ENCODE data around the gene NOLC1. TPM values are rescaled to one million over a fixed set of nuclear protein-coding genes. Genes with fewer than 3 reads are reported as not detected.
"Not testable (repeated sequence)": the region's sequence is repeated elsewhere in the genome, so short reads cannot be mapped to it uniquely, and the experiment has no call there.

NOLC1 gene
- total RNA-seq, 4 donors from 2014 or later = 38.6 to 90.6 (median 83.4) TPM

GRCh38 chr10:102185811-102186527 lies 33.8 kb downstream of the NOLC1 start:
- H3K4me3 ChIP-seq = no peak overlapping the region
- intact Hi-C loops (cut with DNase I) = no loop called here
- H3K9me3 ChIP-seq = no peaks in the 10 kb centered on the region
- no peaks in the 10 kb centered on the region for H3K27me3 ChIP-seq
- no peaks in the 10 kb centered on the region for H3K36me3 ChIP-seq
- H3K27ac ChIP-seq = peak overlapping the region in 2 of 4 donors; percentile 17 to 31
- H3K4me1 ChIP-seq = peaks cover 0 to 9% (median 8%) of the 10 kb centered on the region in 3 donors
- TF ChIP-seq POLR2A (IDR thresholded peaks at IDR 0.05) (no peak), CTCF (IDR thresholded peaks at IDR 0.05) (no peak)
- no peak for DNase-seq
- WGBS, 2 donors = 63 to 69% methylated on average over 8 to 12 of the region's 15 CpGs

DNA sequence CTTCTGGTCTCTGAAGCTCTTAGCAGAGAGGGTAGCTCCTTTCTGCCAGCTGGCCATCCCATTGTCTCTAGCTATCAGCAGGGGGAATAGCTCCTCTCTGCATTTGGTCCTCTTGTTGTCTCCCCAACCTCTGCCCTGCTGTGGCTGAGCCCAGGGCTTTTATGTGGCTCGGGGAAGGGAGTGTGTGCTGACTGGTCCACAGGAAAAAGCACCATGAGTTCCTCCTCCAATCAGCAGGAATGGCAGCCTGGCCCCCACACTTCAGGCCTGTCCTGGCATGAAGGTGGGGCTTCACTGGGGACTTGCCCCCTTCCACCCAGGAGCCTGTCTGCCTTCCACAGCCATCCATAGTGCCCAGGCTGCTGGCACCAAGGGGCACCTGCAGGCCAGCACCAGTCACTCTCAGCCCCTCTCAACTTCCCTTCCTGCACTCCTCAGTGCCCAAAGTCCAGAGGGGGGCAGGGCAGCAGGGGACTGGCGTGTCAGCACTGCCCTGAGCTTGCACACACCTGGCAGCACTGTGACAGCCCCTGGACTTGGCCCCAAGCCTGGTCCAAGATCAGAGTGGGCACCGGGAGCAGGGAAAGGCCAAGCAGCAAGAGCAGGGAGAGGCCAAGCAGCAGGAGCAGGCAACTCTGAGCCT lies 36.2 kb downstream of the NOLC1 start:
- Histone ChIP-seq H3K4me1 (peaks cover 0 to 9% (median 8%) of the 10 kb centered on the region in 3 donors), H3K4me3 (no peak overlapping the region), H3K9me3 (no peaks in the 10 kb centered on the region), H3K27ac (no peak overlapping the region), H3K27me3 (no peaks in the 10 kb centered on the region), H3K36me3 (no peaks in the 10 kb centered on the region)
- intact Hi-C loops (cut with DNase I) = no loop called here
- WGBS, 2 donors = 20% methylated on average over 1 of the region's 3 CpGs; no CpG with 5 or more reads in 1 of the 2 donors
- DNase-seq = no peak
- no peak for TF ChIP-seq CTCF (IDR thresholded peaks at IDR 0.05)
- no peak for TF ChIP-seq POLR2A (IDR thresholded peaks at IDR 0.05)

GRCh38 chr10:102188941-102189898 lies 37.0 kb downstream of the NOLC1 start:
- peak overlapping the region in 1 of 4 donors; percentile 34 for H3K27ac ChIP-seq
- DNase-seq = not testable (repeated sequence)

DNA sequence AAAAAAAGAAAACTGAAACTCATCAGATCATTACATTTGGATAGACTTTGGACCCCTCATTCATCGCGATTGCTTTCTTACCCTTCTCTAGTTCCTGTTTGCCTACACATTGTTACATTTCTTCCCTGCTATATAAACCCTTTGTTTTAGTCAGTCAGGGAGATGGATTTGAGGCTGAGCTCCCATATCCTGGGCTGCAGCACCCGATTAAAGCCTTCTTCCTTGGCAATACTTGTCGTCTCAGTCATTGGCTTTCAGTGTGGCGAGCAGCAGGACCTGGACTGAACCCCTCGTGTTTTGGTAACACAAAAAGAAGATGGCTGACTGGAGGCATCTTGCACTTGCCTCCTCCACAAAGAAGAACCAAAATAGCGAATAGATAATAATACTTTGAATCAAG lies 39.8 kb downstream of the NOLC1 start:
- DNase-seq = no peak
- H3K27ac ChIP-seq = no peak overlapping the region
- TF ChIP-seq CTCF (IDR thresholded peaks at IDR 0.05) = no peak
- TF ChIP-seq POLR2A (IDR thresholded peaks at IDR 0.05) = no peak
- peaks cover 0 to 9% (median 8%) of the 10 kb centered on the region in 3 donors for H3K4me1 ChIP-seq
- 69 to 81% methylated on average over 7 of the region's 7 CpGs for WGBS, 2 donors
- H3K9me3 ChIP-seq = no peaks in the 10 kb centered on the region
- H3K27me3 ChIP-seq = no peaks in the 10 kb centered on the region
- intact Hi-C loops (cut with DNase I) = no loop called here
- no peak overlapping the region for H3K4me3 ChIP-seq
- no peaks in the 10 kb centered on the region for H3K36me3 ChIP-seq

More at GRCh38 chr10:102188941-102189898, 37.0 kb downstream of the NOLC1 start:
- 48 to 49% methylated on average over 4 to 5 of the region's 7 CpGs for WGBS, 2 donors
- H3K27me3 ChIP-seq; H3K4me1 ChIP-seq; intact Hi-C loops (cut with DNase I); H3K36me3 ChIP-seq; H3K9me3 ChIP-seq: not testable (repeated sequence)
- peak overlapping the region in 1 of 4 donors; percentile 37 for H3K4me3 ChIP-seq

DNA sequence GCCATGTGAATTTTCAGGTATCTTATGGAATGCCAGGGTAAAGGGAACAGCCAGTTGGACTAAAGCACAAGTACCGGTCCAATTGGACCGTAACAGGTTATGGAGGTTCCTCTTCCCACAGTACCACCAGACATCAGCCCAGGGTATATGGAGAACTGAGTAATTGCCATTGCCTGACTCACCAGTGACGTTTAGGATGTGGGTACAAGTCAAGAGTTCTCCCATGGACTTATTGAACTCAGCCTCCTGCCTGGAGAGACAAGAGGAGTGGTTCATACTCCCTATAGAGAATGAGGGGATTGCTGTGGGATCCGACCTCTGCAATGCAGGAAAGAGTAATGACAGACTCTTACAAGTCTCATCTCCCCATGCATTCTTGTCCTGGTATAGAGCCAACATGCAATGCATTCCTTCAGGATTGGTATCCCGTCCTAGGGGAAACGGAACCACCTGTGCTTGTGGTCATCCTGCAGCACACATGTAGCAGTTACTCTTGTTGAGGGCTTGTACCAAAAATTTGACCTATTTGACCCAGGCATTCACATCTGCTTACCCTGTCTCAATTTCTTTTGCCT lies 43.2 kb downstream of the NOLC1 start:
- Histone ChIP-seq H3K27me3 (no peaks in the 10 kb centered on the region), H3K9me3 (no peaks in the 10 kb centered on the region), H3K4me3 (no peak overlapping the region), H3K4me1 (peaks cover 0 to 9% (median 0%) of the 10 kb centered on the region in 3 donors), H3K27ac (no peak overlapping the region), H3K36me3 (no peaks in the 10 kb centered on the region)
- TF ChIP-seq POLR2A (IDR thresholded peaks at IDR 0.05) = no peak
- no peak for TF ChIP-seq CTCF (IDR thresholded peaks at IDR 0.05)
- 76 to 81% methylated on average over 6 of the region's 6 CpGs for WGBS, 2 donors
- intact Hi-C loops (cut with DNase I) = no loop called here
- no peak for DNase-seq
